Measurements from ENCODE around the gene CSNK1G1. TPM values are rescaled to one million over a fixed set of nuclear protein-coding genes. Genes with fewer than 3 reads are reported as not detected.
A peak's percentile ranks its signal among the peaks of the same experiment; 100 is the strongest.

Gene CSNK1G1
- total RNA-seq, 1 donor from 2014 or later: 23.5 TPM

DNA sequence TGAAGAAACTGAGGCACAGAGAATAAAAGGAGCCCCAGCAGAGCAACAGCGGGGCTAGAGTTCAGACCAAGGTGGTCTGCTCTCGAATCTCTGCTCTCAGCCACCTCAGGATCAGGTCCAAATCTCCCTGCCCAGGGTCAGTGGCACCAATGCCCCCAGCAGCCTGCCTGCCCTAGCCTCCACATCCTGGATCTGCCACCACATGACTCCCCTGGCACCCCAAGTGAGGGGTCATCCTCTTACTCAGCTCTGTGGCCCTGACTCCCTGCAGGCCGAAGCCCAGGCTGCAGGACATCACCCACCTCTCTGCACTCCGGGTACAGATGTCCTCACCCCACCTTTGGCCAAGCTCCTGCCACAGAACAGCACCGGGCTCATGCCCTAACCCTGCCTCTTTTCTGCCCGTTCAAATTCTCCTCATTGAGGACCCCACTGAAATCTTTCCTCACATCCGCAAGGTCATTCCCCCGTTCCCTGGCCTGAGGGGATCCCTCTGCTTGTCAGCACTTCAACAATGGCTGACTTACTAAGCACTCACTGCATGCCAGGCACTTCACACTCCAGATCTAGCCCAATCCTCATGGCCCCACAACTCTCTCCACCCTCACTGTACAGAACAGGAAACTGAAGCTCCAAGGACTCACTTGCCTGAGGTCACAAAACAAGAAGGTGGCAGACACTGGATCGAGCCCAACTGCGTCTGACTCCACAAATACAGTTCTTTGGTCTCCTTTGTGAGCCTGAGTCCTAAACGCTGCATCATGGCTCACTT is 197.4 kb downstream of the CSNK1G1 start:
- TF ChIP-seq, protein P1, sequence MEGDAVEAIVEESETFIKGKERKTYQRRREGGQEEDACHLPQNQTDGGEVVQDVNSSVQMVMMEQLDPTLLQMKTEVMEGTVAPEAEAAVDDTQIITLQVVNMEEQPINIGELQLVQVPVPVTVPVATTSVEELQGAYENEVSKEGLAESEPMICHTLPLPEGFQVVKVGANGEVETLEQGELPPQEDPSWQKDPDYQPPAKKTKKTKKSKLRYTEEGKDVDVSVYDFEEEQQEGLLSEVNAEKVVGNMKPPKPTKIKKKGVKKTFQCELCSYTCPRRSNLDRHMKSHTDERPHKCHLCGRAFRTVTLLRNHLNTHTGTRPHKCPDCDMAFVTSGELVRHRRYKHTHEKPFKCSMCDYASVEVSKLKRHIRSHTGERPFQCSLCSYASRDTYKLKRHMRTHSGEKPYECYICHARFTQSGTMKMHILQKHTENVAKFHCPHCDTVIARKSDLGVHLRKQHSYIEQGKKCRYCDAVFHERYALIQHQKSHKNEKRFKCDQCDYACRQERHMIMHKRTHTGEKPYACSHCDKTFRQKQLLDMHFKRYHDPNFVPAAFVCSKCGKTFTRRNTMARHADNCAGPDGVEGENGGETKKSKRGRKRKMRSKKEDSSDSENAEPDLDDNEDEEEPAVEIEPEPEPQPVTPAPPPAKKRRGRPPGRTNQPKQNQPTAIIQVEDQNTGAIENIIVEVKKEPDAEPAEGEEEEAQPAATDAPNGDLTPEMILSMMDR (IDR thresholded peaks at IDR 0.05; ENCODE audit: insufficient read depth, low read length, poor library complexity, severe bottlenecking): no peak
- DNase-seq (ENCODE audit: low read depth): no peak
- H3K4me3 ChIP-seq (ENCODE audit: low read depth, low read length): no peak overlapping the region
- no peaks in the 10 kb centered on the region for H3K27me3 ChIP-seq (ENCODE audit: control insufficient read depth, insufficient read depth, low read length)
- H3K36me3 ChIP-seq (ENCODE audit: control insufficient read depth, insufficient read depth, low read length): peaks cover 6% of the 10 kb centered on the region

- H3K36me3 ChIP-seq (ENCODE audit: control insufficient read depth, insufficient read depth, low read length): peaks cover 6% of the 10 kb centered on the region
- no peak for DNase-seq (ENCODE audit: low read depth)
- H3K4me3 ChIP-seq (ENCODE audit: low read depth, low read length): no peak overlapping the region
- H3K27me3 ChIP-seq (ENCODE audit: control insufficient read depth, insufficient read depth, low read length): peaks cover 3% of the 10 kb centered on the region
- TF ChIP-seq, protein P1 (IDR thresholded peaks at IDR 0.05; ENCODE audit: insufficient read depth, low read length, poor library complexity, severe bottlenecking): no peak
Measured at GRCh38 chr15:64157599-64158125, 198.3 kb downstream of the CSNK1G1 start.

DNA sequence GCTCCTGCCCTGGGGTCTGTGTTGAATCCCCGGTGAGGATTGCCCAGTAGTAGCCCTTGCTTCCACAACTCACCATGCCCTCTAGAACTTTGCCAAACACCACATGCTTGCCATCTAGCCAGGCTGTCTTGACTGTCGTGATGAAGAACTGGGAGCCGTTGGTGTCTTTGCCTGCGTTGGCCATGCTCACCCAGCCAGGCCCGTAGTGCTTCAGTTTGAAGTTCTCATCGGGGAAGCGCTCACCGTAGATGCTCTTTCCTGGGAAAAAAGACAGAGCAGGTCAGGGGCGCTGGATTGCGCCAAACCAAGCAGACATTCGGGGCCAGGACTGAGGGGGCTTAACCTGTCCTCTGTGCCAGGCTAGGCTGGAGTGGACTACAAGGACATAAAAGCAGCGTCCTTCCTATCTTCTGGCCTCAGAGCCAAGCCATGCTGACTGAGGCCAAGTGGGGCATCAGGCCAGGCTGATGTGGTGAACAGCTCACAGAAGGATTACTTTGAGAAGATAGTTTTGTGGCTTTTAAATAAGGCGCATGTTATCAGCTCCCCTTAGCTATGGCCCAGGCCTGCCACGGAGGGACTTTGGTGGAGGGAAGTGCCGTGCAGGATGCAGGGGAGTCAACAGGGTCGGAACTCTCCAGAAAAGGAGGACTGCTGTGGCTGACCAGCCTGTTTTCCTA is 199.2 kb downstream of the CSNK1G1 start:
- Histone ChIP-seq H3K27me3 (ENCODE audit: control insufficient read depth, insufficient read depth, low read length) (peaks cover 12% of the 10 kb centered on the region), H3K4me3 (ENCODE audit: low read depth, low read length) (no peak overlapping the region), H3K36me3 (ENCODE audit: control insufficient read depth, insufficient read depth, low read length) (peaks cover 6% of the 10 kb centered on the region)
- TF ChIP-seq, protein P1 (IDR thresholded peaks at IDR 0.05; ENCODE audit: insufficient read depth, low read length, poor library complexity, severe bottlenecking): no peak
- DNase-seq (ENCODE audit: low read depth): no peak

DNA sequence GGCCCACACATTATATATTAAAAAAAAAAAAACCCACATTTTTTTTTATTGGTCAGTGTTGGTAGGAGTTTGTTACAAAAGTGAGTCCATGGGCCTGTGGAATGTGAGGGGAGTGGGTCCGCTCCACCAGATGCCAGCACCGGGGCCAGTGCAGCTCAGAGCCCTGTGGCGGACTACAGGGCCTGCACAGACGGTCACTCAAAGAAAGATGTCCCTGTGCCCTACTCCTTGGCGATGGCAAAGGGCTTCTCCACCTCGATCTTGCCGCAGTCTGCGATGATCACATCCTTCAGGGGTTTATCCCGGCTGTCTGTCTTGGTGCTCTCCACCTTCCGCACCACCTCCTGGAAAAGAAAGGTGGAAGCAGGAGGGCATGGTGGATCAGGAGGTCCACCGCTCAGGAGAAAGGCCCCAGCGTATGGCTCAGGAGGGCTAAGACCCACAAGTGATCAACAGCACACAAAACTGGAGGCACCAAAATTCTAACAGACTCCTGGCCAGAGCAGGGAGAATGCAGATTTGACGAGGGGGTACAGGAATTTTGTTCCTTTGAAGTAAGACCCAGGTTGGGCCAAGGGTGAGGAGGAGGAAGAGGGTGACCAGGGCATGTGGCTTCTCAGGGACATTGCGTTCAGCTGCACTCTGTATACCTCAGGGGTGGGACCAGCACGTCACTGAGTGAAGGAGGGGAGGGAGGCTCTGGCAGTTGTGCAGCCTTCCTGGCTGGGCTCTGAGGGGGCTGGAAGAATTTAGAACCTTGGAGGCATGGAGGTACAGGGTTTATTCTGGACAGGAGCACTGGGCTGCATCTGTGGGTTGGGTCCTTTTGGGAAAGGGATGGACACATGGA is 199.9 kb downstream of the CSNK1G1 start:
- DNase-seq (ENCODE audit: low read depth): no peak
- peaks cover 6% of the 10 kb centered on the region for H3K36me3 ChIP-seq (ENCODE audit: control insufficient read depth, insufficient read depth, low read length)
- peaks cover 15% of the 10 kb centered on the region for H3K27me3 ChIP-seq (ENCODE audit: control insufficient read depth, insufficient read depth, low read length)
- no peak overlapping the region for H3K4me3 ChIP-seq (ENCODE audit: low read depth, low read length)
- TF ChIP-seq, protein P1 (IDR thresholded peaks at IDR 0.05; ENCODE audit: insufficient read depth, low read length, poor library complexity, severe bottlenecking): no peak

GRCh38 chr15:64153480-64154367 is 202.2 kb downstream of the CSNK1G1 start:
- H3K27me3 ChIP-seq (ENCODE audit: control insufficient read depth, insufficient read depth, low read length): peaks cover 15% of the 10 kb centered on the region
- no peak overlapping the region for H3K4me3 ChIP-seq (ENCODE audit: low read depth, low read length)
- peak; percentile 39 for DNase-seq (ENCODE audit: low read depth)
- TF ChIP-seq, protein P1 (IDR thresholded peaks at IDR 0.05; ENCODE audit: insufficient read depth, low read length, poor library complexity, severe bottlenecking): peak; percentile 99
- peaks cover 4% of the 10 kb centered on the region for H3K36me3 ChIP-seq (ENCODE audit: control insufficient read depth, insufficient read depth, low read length)
